H1 (cell line): Measurements from ENCODE around the gene RMDN2. TPM values are rescaled to one million over a fixed set of nuclear protein-coding genes. Genes with fewer than 3 reads are reported as not detected.

Experiments
- CTCF ChIA-PET: fragments of 300-600 bp; sonication (Branson Sonifier 250); formaldehyde crosslinking; loops from one replicate; lab custom pipeline; 2021; ENCODE audit not compliant: partially characterized antibody; lab: Charles Lee
- POLR2A ChIA-PET: fragments of 300-600 bp; sonication (Branson Sonifier 250); formaldehyde crosslinking; loops from one replicate; lab custom pipeline; 2021; ENCODE audit warnings: inconsistent platforms; ENCODE audit not compliant: partially characterized antibody; lab: Charles Lee
- DNase-seq, 2 experiments: peaks; one replicate each; pipeline versions ENCODE4 v3.0.0 to v3.0.0-alpha.2; 2010 to 2022; ENCODE audit warnings: low spot score in 2 of 2, low read depth in 1 of 2, mixed read lengths in 1 of 2
- FAIRE-seq: peaks from 2 replicates; lab custom pipeline; 2011; peaks lifted over from hg19 to GRCh38; lab: Jason Lieb, UNC
- H2AFZ ChIP-seq: 2 replicates; pipeline ENCODE4 v1.8.1; 2012; ENCODE audit warnings: low read length, inconsistent platforms
- H2AK5ac ChIP-seq: 2 replicates; pipeline ENCODE4 v1.6.1; 2013; ENCODE audit warnings: low read depth, low read length
- H2BK120ac ChIP-seq: replicated peaks from 2 replicates; pipeline ENCODE3; 2013; ENCODE audit warnings: low read depth, low read length, inconsistent platforms
- H2BK12ac ChIP-seq: 2 replicates; pipeline ENCODE4 v1.6.1; 2013; ENCODE audit warnings: low read depth, low read length
- H2BK15ac ChIP-seq: 2 replicates; pipeline ENCODE4 v1.6.1; 2013; ENCODE audit warnings: low read length
- H2BK20ac ChIP-seq: 2 replicates; pipeline ENCODE4 v1.6.1; 2013; ENCODE audit warnings: low read length
- H2BK5ac ChIP-seq: 2 replicates; pipeline ENCODE4 v1.6.1; 2013; ENCODE audit warnings: low read depth, low read length
- H3K14ac ChIP-seq: 2 replicates; pipeline ENCODE4 v1.6.1; 2013; ENCODE audit warnings: inconsistent platforms; ENCODE audit not compliant: insufficient read length
- H3K18ac ChIP-seq: 2 replicates; pipeline ENCODE4 v1.6.1; 2013; ENCODE audit warnings: low read length; ENCODE audit errors: extremely low read depth
- H3K23ac ChIP-seq: 2 replicates; pipeline ENCODE4 v1.6.1; 2013; ENCODE audit warnings: inconsistent platforms; ENCODE audit not compliant: insufficient read length
- H3K23me2 ChIP-seq: 2 replicates; pipeline ENCODE4 v1.6.1; 2013; ENCODE audit warnings: low read depth, low read length
- H3K27ac ChIP-seq: 2 replicates; pipeline ENCODE4 v1.6.1; 2011; ENCODE audit warnings: low read depth, low read length, inconsistent platforms
- H3K27me3 ChIP-seq, 4 experiments: replicated peaks in 1 of 4; 1 replicate in 1 of 4; 2 replicates in 3 of 4; pipeline versions ENCODE4 v1.6.1 to v1.8.1; 2011 to 2013; ENCODE audit warnings: low read length in 3 of 4, mild to moderate bottlenecking in 3 of 4, inconsistent platforms in 2 of 4, mixed read lengths in 2 of 4, moderate library complexity in 1 of 4; ENCODE audit not compliant: control insufficient read depth in 3 of 4, insufficient read depth in 3 of 4; ENCODE audit errors: extremely low read depth in 1 of 4
- H3K36me3 ChIP-seq, 4 experiments: 2 replicates each; pipeline versions ENCODE4 v1.6.1 to v1.8.1; 2011 to 2013; ENCODE audit warnings: mild to moderate bottlenecking in 4 of 4, low read length in 3 of 4, moderate library complexity in 2 of 4, control low read depth in 1 of 4, inconsistent platforms in 1 of 4; ENCODE audit not compliant: insufficient read depth in 4 of 4, control insufficient read depth in 2 of 4
- H3K4ac ChIP-seq: replicated peaks from 2 replicates; pipeline ENCODE3; 2013; ENCODE audit warnings: low read length, low read depth, mixed read lengths, inconsistent platforms; ENCODE audit not compliant: insufficient read length
- H3K4me1 ChIP-seq, 4 experiments: replicated peaks in 1 of 4; 1 replicate in 1 of 4; 2 replicates in 3 of 4; pipeline versions ENCODE4 v1.6.1 to v1.8.1; 2011 to 2013; ENCODE audit warnings: low read length in 3 of 4, inconsistent platforms in 2 of 4, mixed read lengths in 1 of 4; ENCODE audit not compliant: insufficient read depth in 4 of 4, control insufficient read depth in 3 of 4
- H3K4me2 ChIP-seq, 2 experiments: 2 replicates each; pipeline versions ENCODE4 v1.6.1 to v1.8.1; 2011 to 2013; ENCODE audit warnings: low read depth in 2 of 2, low read length in 2 of 2, control low read depth in 1 of 2, inconsistent platforms in 1 of 2, mild to moderate bottlenecking in 1 of 2; ENCODE audit not compliant: insufficient read depth in 1 of 2
- H3K4me3 ChIP-seq, 4 experiments: fragments of 200-600, 300-600 bp in 1 of 4; sonication (generic), shearing (Covaris generic), sonication (Bioruptor Twin) in 1 of 4; 2 replicates each; pipeline versions ENCODE4 v1.5.1 to v1.8.1; 2011 to 2016; ENCODE audit warnings: low read length in 4 of 4, low read depth in 3 of 4, control low read depth in 2 of 4, inconsistent platforms in 2 of 4, mild to moderate bottlenecking in 2 of 4, mixed read lengths in 1 of 4, moderate library complexity in 1 of 4; ENCODE audit not compliant: insufficient read depth in 2 of 4; ENCODE audit errors: extremely low read depth in 1 of 4
- H3K56ac ChIP-seq: replicated peaks from 2 replicates; pipeline ENCODE3; 2013; ENCODE audit warnings: low read depth, mild to moderate bottlenecking, mixed read lengths, low read length, inconsistent platforms; ENCODE audit not compliant: insufficient read length
- H3K79me1 ChIP-seq: 2 replicates; pipeline ENCODE4 v1.6.1; 2013; ENCODE audit warnings: low read depth, low read length, control low read depth
- H3K79me2 ChIP-seq, 2 experiments: 2 replicates each; pipeline versions ENCODE4 v1.6.1 to v1.8.1; 2012 to 2013; ENCODE audit warnings: low read length in 2 of 2, mild to moderate bottlenecking in 2 of 2, inconsistent platforms in 1 of 2; ENCODE audit not compliant: insufficient read depth in 2 of 2, control insufficient read depth in 1 of 2
- H3K9ac ChIP-seq, 4 experiments: replicated peaks in 1 of 4; 1 replicate in 1 of 4; 2 replicates in 3 of 4; pipeline versions ENCODE4 v1.6.1 to v1.8.1; 2011 to 2013; ENCODE audit warnings: low read depth in 3 of 4, low read length in 3 of 4, control low read depth in 2 of 4, mild to moderate bottlenecking in 2 of 4, moderate library complexity in 2 of 4, inconsistent platforms in 1 of 4; ENCODE audit errors: extremely low read depth in 1 of 4
- H3K9me3 ChIP-seq, 2 experiments: 2 replicates each; pipeline versions ENCODE4 v1.6.1 to v1.8.1; 2012 to 2013; ENCODE audit warnings: mild to moderate bottlenecking in 2 of 2, moderate library complexity in 2 of 2, control low read depth in 1 of 2, inconsistent platforms in 1 of 2, low read depth in 1 of 2, low read length in 1 of 2, mixed read lengths in 1 of 2; ENCODE audit not compliant: insufficient read depth in 2 of 2
- H4K20me1 ChIP-seq, 2 experiments: replicated peaks in 1 of 2; 2 replicates each; pipeline versions ENCODE3 to v1.8.1; 2011 to 2013; ENCODE audit warnings: inconsistent platforms in 2 of 2, low read length in 2 of 2, mild to moderate bottlenecking in 1 of 2; ENCODE audit not compliant: insufficient read depth in 2 of 2, control insufficient read depth in 1 of 2
- H4K5ac ChIP-seq: 2 replicates; pipeline ENCODE4 v1.6.1; 2013; ENCODE audit warnings: low read length, low read depth, mixed read lengths, inconsistent platforms; ENCODE audit not compliant: insufficient read length
- H4K8ac ChIP-seq: 2 replicates; pipeline ENCODE4 v1.8.0; 2013; ENCODE audit warnings: mild to moderate bottlenecking, moderate library complexity, low read length, inconsistent platforms; ENCODE audit not compliant: insufficient read depth; ENCODE audit errors: extremely low read depth
- H4K91ac ChIP-seq: replicated peaks from 2 replicates; pipeline ENCODE3; 2013; ENCODE audit warnings: low read length, mixed read lengths, inconsistent platforms; ENCODE audit not compliant: insufficient read length
- BCL11A ChIP-seq, 2 experiments: IDR thresholded peaks; one replicate each; pipeline ENCODE4 v1.6.1; 2011; ENCODE audit warnings: low read depth in 2 of 2, low read length in 2 of 2, mild to moderate bottlenecking in 2 of 2
- CBX8 ChIP-seq: fragments of 300-800, 300-1000 bp; sonication (generic); IDR thresholded peaks from 2 replicates; pipeline ENCODE4 v1.7.1; 2016; ENCODE audit warnings: low read depth, low read length, borderline replicate concordance
- HDAC6 ChIP-seq: IDR thresholded peaks from one replicate; pipeline ENCODE4 v1.7.1; 2012; ENCODE audit warnings: low read depth, mild to moderate bottlenecking, inconsistent platforms, low read length, moderate library complexity
- JUN ChIP-seq: IDR thresholded peaks from 2 replicates; pipeline ENCODE4 v1.6.1; 2011; ENCODE audit warnings: low read depth, mild to moderate bottlenecking, improper control_type of control experiment, low read length
- KDM1A ChIP-seq: fragments of 200-600, 300-600 bp; sonication (generic); IDR thresholded peaks from 2 replicates; pipeline ENCODE4 v1.7.1; 2016; ENCODE audit warnings: mild to moderate bottlenecking, low read length, borderline replicate concordance
- NRF1 ChIP-seq: IDR thresholded peaks from 2 replicates; pipeline ENCODE4 v1.6.1; 2011; ENCODE audit warnings: mild to moderate bottlenecking, low read depth, low read length, improper control_type of control experiment
- RAD21 ChIP-seq, 2 experiments: IDR thresholded peaks in 1 of 2; conservative IDR thresholded peaks in 1 of 2; 2 replicates each; pipeline ENCODE4 v1.6.1; 2011; ENCODE audit warnings: low read depth in 2 of 2, low read length in 2 of 2, improper control_type of control experiment in 1 of 2, inconsistent platforms in 1 of 2, mild to moderate bottlenecking in 1 of 2, moderate library complexity in 1 of 2
- RBBP5 ChIP-seq: IDR thresholded peaks from 2 replicates; pipeline ENCODE4 v1.7.1; 2012; ENCODE audit warnings: low read depth, mild to moderate bottlenecking, inconsistent platforms, low read length, moderate library complexity, borderline replicate concordance
- SP1 ChIP-seq: IDR thresholded peaks from 2 replicates; pipeline ENCODE4 v1.6.1; 2011; ENCODE audit warnings: low read depth, low read length
- SP4 ChIP-seq: IDR thresholded peaks from 2 replicates; pipeline ENCODE4 v1.6.1; 2012; ENCODE audit warnings: low read length, inconsistent platforms
- WGBS, 2 experiments: shearing (Covaris generic) in 1 of 2; methylation state at CpG; one replicate each; pipeline versions ENCODE4 v1.1.6 to v1.1.7; 2013 to 2015; ENCODE audit warnings: low lambda C conversion rate in 2 of 2, mixed read lengths in 2 of 2, inconsistent platforms in 1 of 2, low coverage in 1 of 2, missing lambda C conversion rate in 1 of 2; ENCODE audit not compliant: insufficient replicate concordance in 2 of 2, insufficient coverage in 1 of 2, insufficient read length in 1 of 2; ENCODE audit errors: extremely low coverage in 1 of 2, missing lambda C conversion rate in 1 of 2; 5-methylcytosine and 5-hydroxymethylcytosine counted together
- polyA plus RNA-seq, 7 experiments: library from polyadenylated mRNA; depleted of rRNA in 3 of 7; stranded (reverse) in 5 of 7; unstranded in 2 of 7; fragments of >200 nt in 5 of 7; fragments of 200-250 nt in 2 of 7; gene quantifications; 1 replicate in 5 of 7; 2 replicates in 1 of 7; 4 replicates in 1 of 7; pipeline versions ENCODE4 v1.2.1 to v1.2.3, GENCODE V29; 2011 to 2013; ENCODE audit warnings: missing spikeins in 2 of 7, mixed read lengths in 2 of 7
- total RNA-seq: library from RNA; stranded (reverse); fragmentation: NEBNext Ultra II Directional; extraction: Animal tissue kit (Norgen Biotek cat#: 25700); gene quantifications from 2 replicates; pipeline ENCODE4 v1.2.1, GENCODE V29; 2021
- TF ChIP-seq, protein P1 (sequence below): IDR thresholded peaks from 2 replicates; pipeline ENCODE4 v1.6.1; 2012; ENCODE audit warnings: inconsistent platforms

RMDN2 gene
- total and polyA plus RNA-seq, 2 of the 8 experiments (the other 6 are each of a cell fraction or from before 2014, with no cell fraction given): 0.53 to 3.0 TPM

DNA sequence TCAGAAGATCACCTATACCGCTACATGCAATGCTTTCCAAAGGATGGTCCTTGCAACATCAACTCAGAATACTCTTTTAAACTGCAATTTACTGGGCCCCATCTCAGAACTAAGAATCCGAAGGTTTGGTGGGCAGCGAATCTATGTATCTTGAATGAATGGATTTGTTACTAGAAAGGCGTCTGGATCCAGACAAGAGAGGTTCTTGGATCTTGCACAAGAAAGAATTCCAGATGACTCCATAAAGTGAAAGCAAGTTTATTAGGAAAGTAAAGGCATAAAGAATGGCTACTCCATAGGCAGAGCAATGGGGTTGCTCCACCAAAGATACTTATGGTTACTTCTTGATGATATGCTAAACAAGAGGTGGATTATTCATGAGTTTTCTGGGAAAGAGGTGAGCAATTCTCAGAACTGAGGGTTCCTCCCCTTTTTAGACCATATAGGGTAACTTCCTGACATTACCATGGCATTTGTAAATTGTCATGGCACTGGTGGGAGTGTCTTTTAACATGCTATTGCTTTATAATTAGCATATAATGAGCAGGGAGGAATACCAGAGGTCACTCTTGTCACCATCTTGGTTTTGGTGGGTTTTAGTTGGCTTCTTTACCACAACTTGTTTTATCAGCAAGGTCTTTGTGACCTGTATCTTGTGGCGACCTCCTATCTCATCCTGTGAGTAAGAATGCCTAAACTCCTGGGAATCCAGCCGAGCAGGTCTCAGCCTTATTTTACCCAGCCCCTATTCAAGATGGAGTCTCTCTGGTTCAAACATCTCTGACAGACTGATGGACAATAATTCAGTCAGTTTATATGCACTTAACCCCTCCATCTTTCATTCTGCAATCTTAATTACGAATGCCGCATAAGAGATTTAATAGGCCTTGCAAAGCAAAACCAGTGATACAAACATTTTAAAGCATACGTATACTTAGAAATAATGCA lies 7.5 kb upstream of the RMDN2 start:
- H4K5ac ChIP-seq: no peak overlapping the region
- H3K36me3 ChIP-seq: no peaks in the 10 kb centered on the region
- H3K27me3 ChIP-seq: no peaks in the 10 kb centered on the region
- no peak overlapping the region for H2BK5ac ChIP-seq
- H3K18ac ChIP-seq: no peak overlapping the region
- no peak overlapping the region for H3K56ac ChIP-seq
- H3K9ac ChIP-seq: no peak overlapping the region
- no peaks in the 10 kb centered on the region for H3K79me2 ChIP-seq
- no peak overlapping the region for H3K4me2 ChIP-seq
- no peak overlapping the region for H3K14ac ChIP-seq
- H2AFZ ChIP-seq: no peak overlapping the region
- H3K4me3 ChIP-seq: no peak overlapping the region
- no peaks in the 10 kb centered on the region for H3K9me3 ChIP-seq
- H2BK12ac ChIP-seq: no peak overlapping the region
- no peak overlapping the region for H3K4ac ChIP-seq
- 91% methylated on average over 9 of the region's 9 CpGs; no CpG with 5 or more reads in 1 of the 2 experiments for WGBS, 2 experiments
- H3K23me2 ChIP-seq: no peaks in the 10 kb centered on the region; the same call in 1 of the 2 replicates
- H4K20me1 ChIP-seq: no peaks in the 10 kb centered on the region
- H3K27ac ChIP-seq: no peak overlapping the region
- H3K79me1 ChIP-seq: no peaks in the 10 kb centered on the region
- ChIA-PET CTCF (no interaction called here), POLR2A (no interaction called here)
- H4K8ac ChIP-seq: no peak overlapping the region
- H2BK15ac ChIP-seq: no peak overlapping the region
- FAIRE-seq (no peak), DNase-seq (no peak)
- H3K23ac ChIP-seq: no peak overlapping the region
- H2BK20ac ChIP-seq: no peak overlapping the region
- no peak overlapping the region for H2AK5ac ChIP-seq
- no peak overlapping the region for H4K91ac ChIP-seq
- H2BK120ac ChIP-seq: no peak overlapping the region
- no peaks in the 10 kb centered on the region for H3K4me1 ChIP-seq
- TF ChIP-seq KDM1A: no peak
- TF ChIP-seq SP1: no peak
- no peak for TF ChIP-seq SP4
- TF ChIP-seq RAD21 (IDR thresholded peaks at IDR 0.05 in 1 of 2, conservative IDR thresholded peaks at IDR 0.05 in 1 of 2; ENCODE audit: low read depth in 2 of 2, low read length in 2 of 2): no peak
- TF ChIP-seq HDAC6: no peak
- no peak for TF ChIP-seq CBX8
- TF ChIP-seq JUN: no peak
- TF ChIP-seq NRF1: no peak
- TF ChIP-seq RBBP5: no peak
- no peak for TF ChIP-seq BCL11A (IDR thresholded peaks at IDR 0.05; ENCODE audit: low read depth in 2 of 2, low read length in 2 of 2)
- TF ChIP-seq, protein P1, sequence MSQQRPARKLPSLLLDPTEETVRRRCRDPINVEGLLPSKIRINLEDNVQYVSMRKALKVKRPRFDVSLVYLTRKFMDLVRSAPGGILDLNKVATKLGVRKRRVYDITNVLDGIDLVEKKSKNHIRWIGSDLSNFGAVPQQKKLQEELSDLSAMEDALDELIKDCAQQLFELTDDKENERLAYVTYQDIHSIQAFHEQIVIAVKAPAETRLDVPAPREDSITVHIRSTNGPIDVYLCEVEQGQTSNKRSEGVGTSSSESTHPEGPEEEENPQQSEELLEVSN: no peak
